ENCODE results near the gene CRIP3. TPM values are rescaled to one million over a fixed set of nuclear protein-coding genes. Genes with fewer than 3 reads are reported as not detected.
"Not testable (repeated sequence)": the region's sequence is repeated elsewhere in the genome, so short reads cannot be mapped to it uniquely, and the experiment has no call there.

Gene CRIP3
- total and polyA plus RNA-seq, 4 donors = 1.1 to 9.5 (median 2.4) TPM

DNA sequence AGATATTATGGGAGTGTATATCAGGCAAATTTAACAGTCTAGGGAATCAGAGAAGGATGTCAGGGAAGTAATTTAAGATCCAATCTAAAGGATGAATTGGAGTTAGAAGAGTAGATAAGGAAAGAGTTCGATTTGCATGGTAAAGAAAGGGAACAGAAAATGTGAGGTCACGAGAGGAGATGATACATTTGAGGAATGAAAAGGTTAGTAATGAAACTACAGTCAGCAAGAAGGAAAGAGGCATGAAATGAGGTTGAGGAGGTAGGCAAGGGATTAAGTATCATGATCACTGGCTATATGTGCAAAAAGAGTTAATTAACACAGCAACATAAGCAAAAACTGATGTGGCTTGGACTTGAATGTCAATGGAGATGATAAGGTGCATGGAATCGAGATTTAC, 38.4 kb upstream of the CRIP3 start:
- no peak for DNase-seq (ENCODE audit: low spot score)
- no peak overlapping the region for H3K27ac ChIP-seq (ENCODE audit: low read depth in 1 of 2, low read length in 2 of 2)
- H3K9me3 ChIP-seq (ENCODE audit: control insufficient read depth in 4 of 4, low read length in 3 of 4) = no peaks in the 10 kb centered on the region
- no peaks in the 10 kb centered on the region for H3K27me3 ChIP-seq (ENCODE audit: control insufficient read depth in 4 of 4, insufficient read depth in 4 of 4, low read length in 3 of 4)
- H3K9ac ChIP-seq (ENCODE audit: low read depth in 1 of 2, low read length in 2 of 2) = no peak overlapping the region
- TF ChIP-seq TAF1 (conservative IDR thresholded peaks at IDR 0.05) (no peak), FOXA1 (IDR thresholded peaks at IDR 0.05) (no peak), RXRA (IDR thresholded peaks at IDR 0.05) (no peak)
- TF ChIP-seq, protein P1, sequence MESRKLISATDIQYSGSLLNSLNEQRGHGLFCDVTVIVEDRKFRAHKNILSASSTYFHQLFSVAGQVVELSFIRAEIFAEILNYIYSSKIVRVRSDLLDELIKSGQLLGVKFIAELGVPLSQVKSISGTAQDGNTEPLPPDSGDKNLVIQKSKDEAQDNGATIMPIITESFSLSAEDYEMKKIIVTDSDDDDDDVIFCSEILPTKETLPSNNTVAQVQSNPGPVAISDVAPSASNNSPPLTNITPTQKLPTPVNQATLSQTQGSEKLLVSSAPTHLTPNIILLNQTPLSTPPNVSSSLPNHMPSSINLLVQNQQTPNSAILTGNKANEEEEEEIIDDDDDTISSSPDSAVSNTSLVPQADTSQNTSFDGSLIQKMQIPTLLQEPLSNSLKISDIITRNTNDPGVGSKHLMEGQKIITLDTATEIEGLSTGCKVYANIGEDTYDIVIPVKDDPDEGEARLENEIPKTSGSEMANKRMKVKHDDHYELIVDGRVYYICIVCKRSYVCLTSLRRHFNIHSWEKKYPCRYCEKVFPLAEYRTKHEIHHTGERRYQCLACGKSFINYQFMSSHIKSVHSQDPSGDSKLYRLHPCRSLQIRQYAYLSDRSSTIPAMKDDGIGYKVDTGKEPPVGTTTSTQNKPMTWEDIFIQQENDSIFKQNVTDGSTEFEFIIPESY (IDR thresholded peaks at IDR 0.05) = no peak
- TF ChIP-seq, protein P2, sequence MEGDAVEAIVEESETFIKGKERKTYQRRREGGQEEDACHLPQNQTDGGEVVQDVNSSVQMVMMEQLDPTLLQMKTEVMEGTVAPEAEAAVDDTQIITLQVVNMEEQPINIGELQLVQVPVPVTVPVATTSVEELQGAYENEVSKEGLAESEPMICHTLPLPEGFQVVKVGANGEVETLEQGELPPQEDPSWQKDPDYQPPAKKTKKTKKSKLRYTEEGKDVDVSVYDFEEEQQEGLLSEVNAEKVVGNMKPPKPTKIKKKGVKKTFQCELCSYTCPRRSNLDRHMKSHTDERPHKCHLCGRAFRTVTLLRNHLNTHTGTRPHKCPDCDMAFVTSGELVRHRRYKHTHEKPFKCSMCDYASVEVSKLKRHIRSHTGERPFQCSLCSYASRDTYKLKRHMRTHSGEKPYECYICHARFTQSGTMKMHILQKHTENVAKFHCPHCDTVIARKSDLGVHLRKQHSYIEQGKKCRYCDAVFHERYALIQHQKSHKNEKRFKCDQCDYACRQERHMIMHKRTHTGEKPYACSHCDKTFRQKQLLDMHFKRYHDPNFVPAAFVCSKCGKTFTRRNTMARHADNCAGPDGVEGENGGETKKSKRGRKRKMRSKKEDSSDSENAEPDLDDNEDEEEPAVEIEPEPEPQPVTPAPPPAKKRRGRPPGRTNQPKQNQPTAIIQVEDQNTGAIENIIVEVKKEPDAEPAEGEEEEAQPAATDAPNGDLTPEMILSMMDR (IDR thresholded peaks at IDR 0.05; ENCODE audit: low read depth, low read length, missing input control) = no peak
- 90% methylated on average over 3 of the region's 3 CpGs for WGBS
- no peaks in the 10 kb centered on the region for H3K4me1 ChIP-seq (ENCODE audit: control insufficient read depth in 4 of 4, insufficient read depth in 4 of 4, low read length in 3 of 4)
- H3K36me3 ChIP-seq (ENCODE audit: control insufficient read depth in 4 of 4, insufficient read depth in 3 of 4, low read depth in 1 of 4, low read length in 3 of 4) = peaks cover 11 to 49% (median 29%) of the 10 kb centered on the region in 4 donors
- H3K4me3 ChIP-seq (ENCODE audit: low read depth in 1 of 3, low read length in 3 of 3) = no peak overlapping the region

DNA sequence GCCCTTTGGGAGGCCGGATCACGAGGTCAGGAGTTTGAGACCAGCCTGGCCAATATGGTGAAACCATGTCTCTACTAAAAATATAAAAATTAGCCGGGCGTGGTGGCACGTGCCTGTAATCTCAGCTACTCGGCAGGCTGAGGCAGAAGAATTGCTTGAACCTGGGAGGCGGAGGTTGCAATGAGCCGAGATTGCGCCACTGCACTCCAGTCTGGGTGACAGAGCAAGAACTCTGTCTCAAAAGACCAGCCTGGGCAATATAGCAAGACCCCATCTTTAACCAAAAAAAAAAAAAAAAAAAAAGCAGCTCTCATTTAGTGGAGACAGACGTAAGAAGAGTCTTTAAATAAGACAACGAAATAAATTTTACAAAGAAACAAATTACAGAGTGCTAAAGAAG, 37.6 kb upstream of the CRIP3 start:
- not testable (repeated sequence) for H3K9me3 ChIP-seq (ENCODE audit: control insufficient read depth in 4 of 4, low read length in 3 of 4); H3K4me1 ChIP-seq (ENCODE audit: control insufficient read depth in 4 of 4, insufficient read depth in 4 of 4, low read length in 3 of 4); H3K4me3 ChIP-seq (ENCODE audit: low read depth in 1 of 3, low read length in 3 of 3); DNase-seq (ENCODE audit: low spot score); H3K27ac ChIP-seq (ENCODE audit: low read depth in 1 of 2, low read length in 2 of 2); H3K9ac ChIP-seq (ENCODE audit: low read depth in 1 of 2, low read length in 2 of 2); H3K27me3 ChIP-seq (ENCODE audit: control insufficient read depth in 4 of 4, insufficient read depth in 4 of 4, low read length in 3 of 4)
- peaks cover 8 to 53% (median 32%) of the 10 kb centered on the region in 4 donors for H3K36me3 ChIP-seq (ENCODE audit: control insufficient read depth in 4 of 4, insufficient read depth in 3 of 4, low read depth in 1 of 4, low read length in 3 of 4)
- 97% methylated on average over 11 of the region's 11 CpGs for WGBS

DNA sequence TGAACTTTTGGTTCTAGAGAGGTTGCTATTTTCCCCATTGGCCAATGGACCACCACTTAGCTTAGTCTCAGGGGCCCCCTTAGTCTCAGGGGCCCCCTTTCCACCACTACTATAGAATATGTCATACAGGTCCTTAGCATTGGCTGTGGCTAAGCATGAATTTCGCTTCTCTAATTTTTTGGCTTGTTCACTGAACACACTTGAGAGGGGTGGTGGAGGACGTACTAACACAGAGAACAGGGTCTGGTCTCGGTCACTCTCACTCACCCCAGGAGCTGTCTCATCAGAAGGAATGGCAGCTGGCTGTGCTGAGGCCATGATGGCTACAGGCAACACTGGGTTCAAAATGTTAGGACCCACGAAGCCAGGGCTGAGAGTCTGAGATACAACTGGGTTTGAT, 30.5 kb upstream of the CRIP3 start:
- no peaks in the 10 kb centered on the region for H3K9me3 ChIP-seq (ENCODE audit: control insufficient read depth in 4 of 4, low read length in 3 of 4)
- H3K4me3 ChIP-seq (ENCODE audit: low read depth in 1 of 3, low read length in 3 of 3) = no peak overlapping the region
- H3K36me3 ChIP-seq (ENCODE audit: control insufficient read depth in 4 of 4, insufficient read depth in 3 of 4, low read depth in 1 of 4, low read length in 3 of 4) = peaks cover 11 to 47% (median 36%) of the 10 kb centered on the region in 4 donors
- H3K9ac ChIP-seq (ENCODE audit: low read depth in 1 of 2, low read length in 2 of 2) = no peak overlapping the region
- no peak for DNase-seq (ENCODE audit: low spot score)
- WGBS = 95% methylated on average over 4 of the region's 4 CpGs
- no peaks in the 10 kb centered on the region for H3K27me3 ChIP-seq (ENCODE audit: control insufficient read depth in 4 of 4, insufficient read depth in 4 of 4, low read length in 3 of 4)
- H3K4me1 ChIP-seq (ENCODE audit: control insufficient read depth in 4 of 4, insufficient read depth in 4 of 4, low read length in 3 of 4) = peaks cover 0 to 2% (median 0%) of the 10 kb centered on the region in 4 donors
- no peak for TF ChIP-seq HNF4A (conservative IDR thresholded peaks at IDR 0.05)
- H3K27ac ChIP-seq (ENCODE audit: low read depth in 1 of 2, low read length in 2 of 2) = no peak overlapping the region

DNA sequence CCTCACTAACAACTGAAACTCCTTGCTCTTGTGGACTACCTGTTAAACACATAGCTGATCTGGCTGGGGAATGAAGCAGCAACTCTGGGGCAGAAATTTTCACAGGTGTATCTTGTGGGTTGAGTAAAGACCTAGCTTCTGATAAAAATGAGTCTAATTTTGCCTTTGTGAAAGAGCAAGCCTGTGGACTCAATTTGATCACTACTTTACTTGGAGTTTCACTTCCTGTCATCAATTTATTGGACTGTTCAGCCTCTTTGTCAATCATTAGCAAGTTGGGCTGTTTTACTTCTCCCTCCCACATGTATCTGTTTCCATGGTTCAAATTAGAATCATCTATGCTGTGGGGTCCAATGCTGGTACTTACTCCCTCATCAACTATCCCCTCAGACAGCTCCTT, 29.6 kb upstream of the CRIP3 start:
- no peaks in the 10 kb centered on the region for H3K27me3 ChIP-seq (ENCODE audit: control insufficient read depth in 4 of 4, insufficient read depth in 4 of 4, low read length in 3 of 4)
- no peak overlapping the region for H3K9ac ChIP-seq (ENCODE audit: low read depth in 1 of 2, low read length in 2 of 2)
- H3K27ac ChIP-seq (ENCODE audit: low read depth in 1 of 2, low read length in 2 of 2) = no peak overlapping the region
- TF ChIP-seq, protein P3, sequence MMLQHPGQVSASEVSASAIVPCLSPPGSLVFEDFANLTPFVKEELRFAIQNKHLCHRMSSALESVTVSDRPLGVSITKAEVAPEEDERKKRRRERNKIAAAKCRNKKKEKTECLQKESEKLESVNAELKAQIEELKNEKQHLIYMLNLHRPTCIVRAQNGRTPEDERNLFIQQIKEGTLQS (IDR thresholded peaks at IDR 0.05) = no peak
- TF ChIP-seq, protein P2 (IDR thresholded peaks at IDR 0.05; ENCODE audit: low read depth, low read length, missing input control) = no peak
- TF ChIP-seq YY1 (IDR thresholded peaks at IDR 0.05) (no peak), SP1 (IDR thresholded peaks at IDR 0.05) (no peak), EGR1 (IDR thresholded peaks at IDR 0.05; ENCODE audit: low read depth in 2 of 2) (no peak), JUND (IDR thresholded peaks at IDR 0.05) (no peak), TAF1 (conservative IDR thresholded peaks at IDR 0.05) (no peak), HNF4A (conservative IDR thresholded peaks at IDR 0.05) (no peak), FOXA2 (IDR thresholded peaks at IDR 0.05) (no peak), FOXA1 (IDR thresholded peaks at IDR 0.05) (no peak)
- TF ChIP-seq, protein P1 (IDR thresholded peaks at IDR 0.05) = no peak
- TF ChIP-seq, protein P4, sequence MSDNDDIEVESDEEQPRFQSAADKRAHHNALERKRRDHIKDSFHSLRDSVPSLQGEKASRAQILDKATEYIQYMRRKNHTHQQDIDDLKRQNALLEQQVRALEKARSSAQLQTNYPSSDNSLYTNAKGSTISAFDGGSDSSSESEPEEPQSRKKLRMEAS (IDR thresholded peaks at IDR 0.05) = no peak
- H3K4me3 ChIP-seq (ENCODE audit: low read depth in 1 of 3, low read length in 3 of 3) = no peak overlapping the region
- no peaks in the 10 kb centered on the region for H3K9me3 ChIP-seq (ENCODE audit: control insufficient read depth in 4 of 4, low read length in 3 of 4)
- H3K36me3 ChIP-seq (ENCODE audit: control insufficient read depth in 4 of 4, insufficient read depth in 3 of 4, low read depth in 1 of 4, low read length in 3 of 4) = peaks cover 9 to 41% (median 33%) of the 10 kb centered on the region in 4 donors
- H3K4me1 ChIP-seq (ENCODE audit: control insufficient read depth in 4 of 4, insufficient read depth in 4 of 4, low read length in 3 of 4) = peaks cover 0 to 2% (median 0%) of the 10 kb centered on the region in 4 donors
- DNase-seq (ENCODE audit: low spot score) = no peak
